Calu3 (cell line): ENCODE measurements around the gene CDK11B. TPM values are rescaled to one million over a fixed set of nuclear protein-coding genes. Genes with fewer than 3 reads are reported as not detected.
"Not testable (repeated sequence)": the region's sequence is repeated elsewhere in the genome, so short reads cannot be mapped to it uniquely, and the experiment has no call there.

Experiments
- BruUV-seq: library from RNA; stranded (reverse); fragments of 400-500 nt; replicated peaks from 2 replicates; lab custom pipeline; 2021; lab: Mats Ljungman, UMichigan
- CTCF ChIA-PET: fragments of 300-600 bp; sonication (Branson Sonifier 250); formaldehyde crosslinking; loops from one replicate; lab custom pipeline; 2022; ENCODE audit warnings: antibody characterized with exemption; lab: Charles Lee
- DNase-seq: peaks from one replicate; pipeline ENCODE4 v3.0.0; 2022
- H3K27ac Mint-ChIP-seq: one replicate; pipeline ENCODE4 v1.8.0; 2022; ENCODE audit warnings: mixed read lengths; ENCODE audit not compliant: unreplicated experiment
- H3K27me3 Mint-ChIP-seq: one replicate; pipeline ENCODE4 v1.8.0; 2022; ENCODE audit warnings: mixed read lengths; ENCODE audit not compliant: unreplicated experiment
- H3K36me3 Mint-ChIP-seq: one replicate; pipeline ENCODE4 v1.8.0; 2022; ENCODE audit warnings: mild to moderate bottlenecking, moderate library complexity, mixed read lengths; ENCODE audit not compliant: insufficient read depth, unreplicated experiment
- H3K4me1 Mint-ChIP-seq: one replicate; pipeline ENCODE4 v1.8.0; 2022; ENCODE audit warnings: mild to moderate bottlenecking, low read depth, mixed read lengths; ENCODE audit not compliant: unreplicated experiment
- H3K4me3 Mint-ChIP-seq: one replicate; pipeline ENCODE4 v1.8.0; 2022; ENCODE audit warnings: mild to moderate bottlenecking, low read depth, moderate library complexity, mixed read lengths; ENCODE audit not compliant: unreplicated experiment
- H3K9me3 Mint-ChIP-seq: one replicate; pipeline ENCODE4 v1.8.0; 2022; ENCODE audit warnings: low read depth, mixed read lengths; ENCODE audit not compliant: unreplicated experiment
- CTCF ChIP-seq: fragments of 200-600 bp; IDR thresholded peaks from one replicate; pipeline ENCODE4 v1.8.0; 2022; ENCODE audit warnings: antibody characterized with exemption; ENCODE audit not compliant: unreplicated experiment
- intact Hi-C: fragments of 100-400 bp; cut with micrococcal nuclease; formaldehyde crosslinking; loops from one replicate; pipeline ENCODE4 v1.10.0; 2022; ENCODE audit not compliant: unreplicated experiment
- total RNA-seq: library from RNA; stranded (reverse); gene quantifications from 2 replicates; pipeline ENCODE4 v1.2.3, GENCODE V29; 2022

CDK11B gene
- total RNA-seq, 1 experiment from 2014 or later: 24.2 TPM

- intact Hi-C loops: no loop called here
- peak; percentile 19 for TF ChIP-seq CTCF
- CTCF ChIA-PET: interaction anchor here (0.5 kb wide), 1 partner anchor 312 kb away, joined by 3 read pairs; no protein-coding TSS in a partner anchor
These were observed 61.4 kb downstream of the CDK11B start for GRCh38 chr1:1597275-1597930.

GRCh38 chr1:1596493-1597274, 62.1 kb downstream of the CDK11B start:
- BruUV-seq: no TSS peak
- intact Hi-C loops: no loop called here

More at GRCh38 chr1:1597275-1597930, 61.4 kb downstream of the CDK11B start:
- H3K9me3 Mint-ChIP-seq: no peaks in the 10 kb centered on the region
- no peaks in the 10 kb centered on the region for H3K27me3 Mint-ChIP-seq
- no peaks in the 10 kb centered on the region for H3K4me1 Mint-ChIP-seq
- peak overlapping the region; percentile 19 for H3K4me3 Mint-ChIP-seq
- no peak overlapping the region for H3K27ac Mint-ChIP-seq
- BruUV-seq: no TSS peak
- peaks cover 8% of the 10 kb centered on the region for H3K36me3 Mint-ChIP-seq
- peak; percentile 24 for DNase-seq

GRCh38 chr1:1595341-1595740, 63.5 kb downstream of the CDK11B start:
- BruUV-seq, H3K36me3 Mint-ChIP-seq, H3K27ac Mint-ChIP-seq, DNase-seq, H3K4me1 Mint-ChIP-seq, H3K4me3 Mint-ChIP-seq, H3K27me3 Mint-ChIP-seq, CTCF ChIA-PET, intact Hi-C loops, H3K9me3 Mint-ChIP-seq: not testable (repeated sequence)

More at GRCh38 chr1:1596493-1597274, 62.1 kb downstream of the CDK11B start:
- peaks cover 8% of the 10 kb centered on the region for H3K36me3 Mint-ChIP-seq
- CTCF ChIA-PET: no interaction called here
- no peaks in the 10 kb centered on the region for H3K4me1 Mint-ChIP-seq
- H3K9me3 Mint-ChIP-seq: no peaks in the 10 kb centered on the region
- no peak overlapping the region for H3K27ac Mint-ChIP-seq
- no peak overlapping the region for H3K4me3 Mint-ChIP-seq
- DNase-seq: no peak
- no peak for TF ChIP-seq CTCF
- H3K27me3 Mint-ChIP-seq: no peaks in the 10 kb centered on the region

- TF ChIP-seq CTCF: no peak
- Mint-ChIP-seq H3K4me3 (no peak overlapping the region), H3K9me3 (no peaks in the 10 kb centered on the region), H3K27me3 (no peaks in the 10 kb centered on the region), H3K4me1 (no peaks in the 10 kb centered on the region), H3K36me3 (peaks cover 5% of the 10 kb centered on the region), H3K27ac (no peak overlapping the region)
- intact Hi-C loops: no loop called here
- CTCF ChIA-PET: no interaction called here
- no TSS peak for BruUV-seq
- DNase-seq: no peak
These were observed 64.1 kb downstream of the CDK11B start for GRCh38 chr1:1594602-1595260.
